SH-SY5Y (cell line): ENCODE results near the gene ZNRF3.

Experiments
- GATA2 ChIP-seq: IDR thresholded peaks from 2 replicates; pipeline ENCODE4 v1.6.1; 2011; ENCODE audit warnings: mild to moderate bottlenecking, low read depth, low read length
- GATA3 ChIP-seq: IDR thresholded peaks from 2 replicates; pipeline ENCODE4 v1.6.1; 2011; ENCODE audit warnings: low read depth, mild to moderate bottlenecking, low read length, moderate library complexity

ZNRF3 gene

GRCh38 chr22:28967163-28967665 lies 83.8 kb downstream of the ZNRF3 start:
- TF ChIP-seq GATA2 (no peak), GATA3 (no peak)

DNA sequence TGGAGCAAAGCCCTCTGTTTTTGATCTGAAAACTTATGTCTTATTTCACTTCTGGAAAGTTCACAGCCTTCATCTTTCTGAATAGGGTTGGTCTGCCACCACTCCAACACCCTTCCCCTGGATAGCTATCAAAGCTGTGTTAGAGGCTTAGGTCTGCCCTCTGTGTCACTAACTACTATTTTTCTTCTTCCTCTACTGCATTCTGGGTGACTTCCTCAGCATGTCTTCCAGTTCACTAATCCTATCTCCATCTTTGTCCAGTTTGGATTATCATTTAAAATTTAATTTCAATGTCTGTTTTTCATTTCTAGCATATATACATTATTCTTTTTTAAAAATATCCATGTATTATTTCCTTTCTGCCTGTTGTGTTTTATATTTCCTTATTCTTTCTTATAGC lies 84.6 kb downstream of the ZNRF3 start:
- TF ChIP-seq GATA3 (no peak), GATA2 (no peak)

DNA sequence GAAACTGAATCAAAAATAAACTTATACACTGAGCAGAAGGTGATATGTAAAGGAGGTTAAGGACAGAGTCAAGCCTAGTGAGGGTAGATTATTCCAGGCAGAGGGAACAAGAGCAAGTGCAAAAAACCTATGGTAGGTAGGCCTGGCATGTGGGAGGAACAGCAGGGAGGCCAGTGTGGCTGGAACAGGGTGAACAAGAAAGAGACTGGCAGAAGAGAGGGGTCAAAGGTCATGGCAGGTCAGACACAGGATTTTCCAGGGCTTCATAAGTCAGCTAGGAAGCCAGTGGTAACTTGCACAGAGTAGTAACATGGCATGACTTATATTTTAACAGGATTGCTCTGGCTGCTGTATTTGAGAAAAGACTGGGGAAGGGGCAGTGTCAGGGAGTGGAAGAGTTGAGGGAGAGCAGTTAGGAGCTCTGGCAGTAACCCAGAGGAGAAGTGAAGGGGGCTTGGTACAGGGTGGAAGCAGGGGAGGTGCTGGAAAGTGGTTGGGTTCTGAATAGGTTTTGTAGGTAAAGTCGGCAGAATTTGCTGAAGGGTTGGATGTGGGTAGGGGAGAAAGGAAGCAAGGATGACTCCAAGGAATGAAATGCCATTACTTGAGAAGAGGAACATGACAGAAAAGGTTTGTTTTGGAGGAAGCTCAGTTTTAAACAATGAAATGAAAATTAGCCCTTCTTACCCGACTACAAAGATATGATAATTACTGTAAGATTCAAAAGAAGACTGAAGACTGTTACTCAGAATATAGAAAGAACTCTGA lies 86.2 kb downstream of the ZNRF3 start:
- TF ChIP-seq GATA3: no peak
- no peak for TF ChIP-seq GATA2

GRCh38 chr22:28973352-28973751 lies 90.0 kb downstream of the ZNRF3 start:
- no peak for TF ChIP-seq GATA2
- TF ChIP-seq GATA3: no peak

DNA sequence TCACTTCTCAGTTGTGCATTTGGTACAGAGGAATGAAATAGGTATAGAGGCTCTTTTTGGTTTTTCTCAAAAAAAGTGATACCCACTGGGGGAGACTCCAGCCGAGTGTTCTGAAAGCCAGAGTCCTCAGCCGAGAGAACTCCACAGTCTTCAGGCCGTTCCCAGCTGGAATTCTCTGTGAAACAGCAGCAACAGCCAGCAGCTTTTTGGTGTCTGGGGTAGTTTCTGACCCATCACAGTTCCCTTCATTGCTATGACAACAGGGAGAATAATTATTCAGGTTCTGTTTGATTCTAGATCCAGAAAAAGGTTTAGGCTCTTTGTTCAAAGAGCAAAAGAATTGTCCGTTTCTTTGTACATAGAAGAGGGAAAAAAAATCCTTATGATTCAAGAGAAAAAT lies 93.7 kb downstream of the ZNRF3 start:
- TF ChIP-seq GATA3 (no peak), GATA2 (no peak)

- no peak for TF ChIP-seq GATA2
- TF ChIP-seq GATA3: no peak
These were observed 94.2 kb downstream of the ZNRF3 start for GRCh38 chr22:28977481-28977971.

DNA sequence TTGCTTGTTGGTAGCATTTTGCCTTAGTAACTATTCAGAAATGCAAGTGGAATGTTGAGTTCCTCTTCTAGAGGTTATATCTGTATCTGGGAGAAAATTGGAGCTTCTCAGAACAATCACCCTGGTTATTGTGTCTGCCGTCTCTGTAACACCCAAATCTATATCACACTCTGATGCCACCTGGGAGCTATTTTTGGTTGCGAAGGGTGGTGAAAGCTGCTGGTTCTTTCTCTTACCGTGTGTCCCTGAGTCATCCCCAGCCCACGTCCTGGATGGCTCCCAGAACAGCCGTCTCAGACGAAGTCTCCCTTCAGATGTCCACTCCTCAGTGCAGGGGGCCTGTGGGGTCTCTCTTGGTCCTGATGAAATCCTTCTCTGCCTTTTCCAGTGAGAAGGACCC lies 94.8 kb downstream of the ZNRF3 start:
- TF ChIP-seq GATA3 (no peak), GATA2 (no peak)

DNA sequence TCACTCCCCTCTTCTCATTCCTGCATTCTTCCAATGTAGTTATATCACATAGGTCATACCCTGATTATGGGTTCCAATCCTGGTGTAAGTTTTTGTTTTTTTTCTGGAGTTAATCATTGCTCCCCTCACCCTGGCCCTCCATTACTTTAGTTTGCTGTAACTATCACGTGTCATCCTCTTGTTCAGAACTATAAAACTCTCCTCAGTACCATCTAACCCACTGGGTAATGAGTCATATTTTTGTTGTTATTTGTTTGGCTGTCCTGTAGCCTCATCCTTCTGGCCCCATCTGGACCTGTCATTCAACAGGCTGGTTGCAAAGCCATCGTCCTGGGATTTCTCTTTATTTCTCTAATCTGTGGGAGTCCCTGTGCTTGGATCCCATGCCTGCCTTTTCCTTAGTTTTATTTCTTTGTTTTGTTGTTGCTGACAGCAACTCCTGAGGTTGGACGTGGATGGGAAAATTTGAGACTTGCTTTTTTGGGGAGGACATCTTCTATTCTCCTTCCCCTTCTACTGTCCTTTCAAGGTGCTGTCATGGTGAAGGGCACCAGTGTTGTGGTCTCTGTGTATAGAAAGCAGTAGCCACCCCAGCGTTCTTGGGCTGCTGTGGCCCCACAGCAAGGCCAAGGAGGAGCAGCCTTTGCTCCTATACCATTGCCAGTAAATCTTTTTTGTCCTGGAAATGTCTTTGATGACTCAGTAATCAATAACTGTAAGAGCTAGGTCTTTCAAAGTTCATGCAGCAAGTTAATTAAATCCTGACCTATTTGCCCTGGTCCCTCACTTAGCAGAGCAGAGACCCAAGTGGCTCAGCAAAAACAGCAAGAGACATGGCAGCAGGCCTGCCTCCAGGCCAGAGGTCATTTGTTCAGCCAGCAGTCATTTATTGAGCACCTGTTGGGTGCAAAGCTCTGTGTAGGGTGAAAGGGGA lies 95.8 kb downstream of the ZNRF3 start:
- TF ChIP-seq GATA3: no peak

DNA sequence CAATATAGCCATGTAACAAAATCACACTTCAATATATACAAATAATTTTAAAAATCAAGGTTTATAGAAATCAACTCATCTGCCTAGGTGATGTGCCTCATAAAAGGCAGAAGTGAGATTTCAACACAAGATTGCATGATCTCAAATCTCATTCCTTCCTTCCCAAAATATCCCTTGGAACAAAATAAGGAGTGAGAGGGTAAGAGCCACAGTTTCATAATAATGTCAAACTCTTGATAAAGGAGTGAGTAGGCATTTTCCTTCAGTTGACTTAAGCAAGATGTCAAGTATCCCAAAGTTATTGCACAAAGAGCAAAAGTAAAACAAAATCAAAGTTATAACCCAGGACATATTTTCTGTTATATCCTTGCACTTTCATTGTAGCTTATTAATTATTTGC lies 97.0 kb downstream of the ZNRF3 start:
- TF ChIP-seq GATA3 (no peak), GATA2 (no peak)

DNA sequence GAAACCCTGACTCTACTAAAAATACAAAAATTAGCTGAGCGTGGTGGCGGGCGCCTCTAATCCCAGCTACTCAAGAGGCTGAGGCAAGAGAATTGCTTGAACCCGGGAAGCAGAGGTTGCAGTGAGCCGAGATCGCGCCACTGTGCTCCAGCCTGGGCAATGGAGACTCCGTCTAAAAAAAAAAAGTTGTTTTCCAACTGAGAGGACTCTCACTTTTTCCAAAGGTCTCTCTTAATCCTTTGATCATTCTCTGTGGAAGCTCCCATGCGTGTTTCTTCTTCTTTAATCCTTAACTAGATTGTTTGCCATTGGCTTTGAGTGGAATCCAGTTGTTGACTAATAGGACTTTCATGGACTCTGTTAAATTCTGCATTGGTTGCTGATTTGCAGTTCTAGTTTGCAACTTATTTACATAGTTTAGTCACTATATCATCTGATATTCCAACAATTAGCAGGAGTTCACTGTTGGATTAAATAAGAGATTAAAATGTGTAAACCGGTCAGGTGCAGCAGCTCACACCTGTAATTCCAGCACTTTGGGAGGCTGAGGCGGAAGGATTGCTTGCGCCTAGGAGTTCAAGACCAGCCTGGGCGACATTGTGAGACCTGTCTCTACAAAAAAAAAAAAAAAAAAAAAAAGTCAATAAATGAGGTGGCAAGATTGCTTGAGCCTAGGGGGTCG lies 98.6 kb downstream of the ZNRF3 start:
- TF ChIP-seq GATA3: no peak
- TF ChIP-seq GATA2: no peak

DNA sequence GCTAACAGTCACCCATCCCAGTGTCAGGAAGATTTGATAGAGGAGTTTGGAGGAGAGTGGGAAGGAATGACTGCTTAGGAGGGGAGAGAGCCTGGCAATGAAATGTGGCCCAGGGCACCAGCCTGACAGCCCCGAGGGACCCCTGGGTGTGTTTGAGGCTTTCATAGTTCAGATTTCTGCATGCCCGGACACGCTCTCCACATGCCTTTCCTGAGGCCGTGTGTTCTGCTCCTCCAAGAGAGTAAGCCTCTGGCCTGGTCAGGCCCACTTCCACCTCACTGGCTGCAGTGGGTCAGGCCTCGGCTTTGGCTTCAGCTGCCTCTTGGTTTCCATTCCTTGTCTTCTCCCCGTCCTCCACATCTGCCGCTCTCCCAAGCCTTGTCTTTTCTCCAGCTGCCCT lies 99.8 kb downstream of the ZNRF3 start:
- no peak for TF ChIP-seq GATA3
- TF ChIP-seq GATA2: no peak

DNA sequence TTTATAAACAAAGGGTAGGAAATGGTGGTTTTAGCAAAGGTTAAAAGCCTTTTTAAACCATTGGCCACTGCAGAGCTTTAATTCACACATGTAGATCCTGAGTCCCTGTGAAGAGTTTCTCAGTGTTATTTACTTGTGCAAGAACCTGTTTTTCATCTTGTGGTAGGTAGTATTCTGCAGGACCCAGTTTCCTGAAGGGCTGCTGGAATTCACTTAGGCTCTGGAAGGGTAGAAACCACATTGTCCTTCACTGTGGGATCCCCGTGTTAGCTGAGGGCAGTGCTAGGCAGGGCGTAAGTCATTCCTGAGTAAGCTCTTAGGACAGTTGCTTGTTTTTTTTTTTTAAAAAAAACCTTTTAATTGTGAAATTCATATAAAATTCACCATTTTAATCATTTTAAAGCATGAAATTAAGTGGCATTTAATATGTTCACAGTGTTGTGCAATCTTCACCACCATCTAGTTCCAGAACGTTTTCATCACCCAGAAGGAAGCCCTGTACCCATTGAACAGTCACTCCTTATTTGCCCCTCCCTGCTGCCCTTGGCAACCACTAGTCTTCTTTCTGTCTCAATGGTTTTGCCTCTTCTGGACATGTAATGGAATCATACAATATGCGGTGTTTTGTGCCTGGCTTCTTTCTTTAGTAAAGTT lies 100.5 kb downstream of the ZNRF3 start:
- no peak for TF ChIP-seq GATA2
- TF ChIP-seq GATA3: no peak

GRCh38 chr22:28984482-28985158 lies 101.2 kb downstream of the ZNRF3 start:
- no peak for TF ChIP-seq GATA2
- TF ChIP-seq GATA3: no peak
